ENCODE data around the gene PARD3B.

DNA sequence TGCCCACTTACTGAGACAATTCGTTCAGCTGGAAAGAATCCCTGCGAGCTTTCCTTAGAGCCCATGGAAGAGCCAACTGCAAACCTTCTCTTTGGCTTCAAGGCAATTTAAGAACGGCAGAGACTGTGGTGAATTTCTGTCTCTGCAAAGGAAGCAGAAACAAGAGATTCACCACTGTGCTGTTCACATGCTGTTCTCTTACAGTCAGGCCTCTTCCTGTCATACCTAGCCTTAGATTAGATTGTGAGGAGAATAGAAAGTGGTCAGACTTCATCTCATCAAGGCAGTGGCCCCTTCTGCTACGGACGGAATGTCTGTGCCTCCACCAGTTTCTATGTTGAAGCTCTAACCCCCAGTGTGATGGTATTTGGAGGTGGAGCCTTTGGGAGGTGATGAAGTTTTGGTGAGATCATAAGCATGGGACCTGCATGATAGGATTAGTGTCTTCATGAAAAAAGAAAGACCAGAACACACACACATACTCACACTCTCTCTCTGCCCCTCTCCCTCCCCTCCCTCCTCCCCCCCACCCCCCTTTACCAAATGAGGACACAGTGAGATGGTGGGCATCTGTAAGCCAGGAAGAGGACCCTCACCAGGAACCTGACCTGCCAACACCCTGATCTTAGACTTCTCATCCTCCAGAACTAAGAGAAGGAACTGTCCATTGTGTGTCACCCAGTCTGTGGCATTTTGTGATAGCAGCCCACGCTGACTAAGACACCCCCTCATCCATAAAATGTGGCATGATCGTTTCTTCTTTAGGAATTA, 1091.5 kb downstream of the PARD3B start:
- TF ChIP-seq POLR2A (IDR thresholded peaks at IDR 0.05): no peak
- TF ChIP-seq CTCF (IDR thresholded peaks at IDR 0.05): no peak
